K562 (cell line): ENCODE results near the gene LRRC4B. TPM values are rescaled to one million over a fixed set of nuclear protein-coding genes. Genes with fewer than 3 reads are reported as not detected.

Experiments used
- ATAC-seq: fragments of 200-7000 bp; cut with Tn5 transposase; 3 replicates; pipeline ENCODE4 v1.9.1; 2020; ENCODE audit warnings: moderate library complexity
- BruUV-seq: library from RNA; stranded (reverse); fragments of 400-500 nt; replicated peaks from 2 replicates; lab custom pipeline; 2021; lab: Mats Ljungman, UMichigan
- CTCF ChIA-PET: fragments of 300-600 bp; formaldehyde crosslinking; extraction: SDS; loops from one replicate; lab custom pipeline; 2021; ENCODE audit warnings: low intra/inter-chr PET ratio; lab: Yijun Ruan, JAX
- POLR2A ChIA-PET: fragments of 300-600, 350-650 bp; sonication (Branson Sonifier 250); formaldehyde crosslinking; extraction: SDS; loops from one replicate; lab custom pipeline; 2021; ENCODE audit warnings: antibody characterized with exemption, inconsistent platforms; lab: Yijun Ruan, JAX
- DNase-seq, 4 experiments: peaks; one replicate each; pipeline versions ENCODE4 v3.0.0 to v3.0.0-alpha.2; 2011 to 2018; ENCODE audit warnings: low spot score in 3 of 4, mixed read lengths in 3 of 4; ENCODE audit errors: extremely low read depth in 1 of 4
- FAIRE-seq: peaks from 2 replicates; lab custom pipeline; 2011; peaks lifted over from hg19 to GRCh38; lab: Jason Lieb, UNC
- H2AFZ ChIP-seq: 2 replicates; pipeline ENCODE4 v1.6.0; 2011; ENCODE audit warnings: low read depth, low read length, control low read depth, inconsistent platforms
- H3K27ac ChIP-seq: fragments of 200-600 bp; 3 replicates; pipeline ENCODE4 v1.8.0; 2011; ENCODE audit warnings: low read depth, mild to moderate bottlenecking, control low read depth, inconsistent platforms, low read length, moderate library complexity, mixed read lengths; ENCODE audit errors: extremely low read depth
- H3K27me3 ChIP-seq, 2 experiments: fragments of 300-600 bp in 1 of 2; 2 replicates in 1 of 2; 3 replicates in 1 of 2; pipeline versions ENCODE4 v1.6.0 to v1.8.0; 2011; ENCODE audit warnings: inconsistent platforms in 2 of 2, low read length in 2 of 2, mild to moderate bottlenecking in 1 of 2, mixed read lengths in 1 of 2, moderate library complexity in 1 of 2; ENCODE audit not compliant: control insufficient read depth in 2 of 2, insufficient read depth in 2 of 2
- H3K36me3 ChIP-seq: fragments of 300-600 bp; 3 replicates; pipeline ENCODE4 v1.8.0; 2011; ENCODE audit warnings: mild to moderate bottlenecking, low read length, inconsistent platforms; ENCODE audit not compliant: control insufficient read depth, insufficient read depth
- H3K4me1 ChIP-seq, 2 experiments: fragments of 200-600 bp in 1 of 2; replicated peaks in 1 of 2; 2 replicates in 1 of 2; 3 replicates in 1 of 2; pipeline versions ENCODE4 v1.5.1 to v1.8.0; 2011; ENCODE audit warnings: inconsistent platforms in 2 of 2, low read length in 2 of 2, mild to moderate bottlenecking in 1 of 2, mixed read lengths in 1 of 2, moderate library complexity in 1 of 2; ENCODE audit not compliant: control insufficient read depth in 2 of 2, insufficient read depth in 2 of 2
- H3K4me2 ChIP-seq: 2 replicates; pipeline ENCODE4 v1.6.1; 2011; ENCODE audit warnings: low read length, control low read depth, inconsistent platforms, mixed read lengths; ENCODE audit not compliant: insufficient read depth
- H3K4me3 ChIP-seq: fragments of 200-600 bp; sonication (generic), shearing (Covaris generic); 2 replicates; pipeline ENCODE4 v1.5.1; 2016; ENCODE audit warnings: control low read depth, inconsistent platforms
- H3K79me2 ChIP-seq: fragments of 200-600 bp; 3 replicates; pipeline ENCODE4 v1.8.0; 2011; ENCODE audit warnings: low read length, inconsistent platforms; ENCODE audit not compliant: control insufficient read depth, insufficient read depth
- H3K9ac ChIP-seq, 2 experiments: 2 replicates each; pipeline versions ENCODE4 v1.6.0 to v1.6.1; 2011; ENCODE audit warnings: low read depth in 2 of 2, low read length in 2 of 2, control low read depth in 1 of 2, inconsistent platforms in 1 of 2, mild to moderate bottlenecking in 1 of 2, mixed read lengths in 1 of 2; ENCODE audit not compliant: insufficient read depth in 1 of 2
- H3K9me1 ChIP-seq: one replicate; pipeline ENCODE4 v1.6.0; 2011; ENCODE audit warnings: inconsistent platforms, mild to moderate bottlenecking, low read length, moderate library complexity; ENCODE audit not compliant: control insufficient read depth, insufficient read depth
- H3K9me3 ChIP-seq: replicated peaks from 2 replicates; pipeline ENCODE4 v1.5.1; 2011; ENCODE audit warnings: low read depth, low read length, inconsistent platforms; ENCODE audit not compliant: control insufficient read depth, insufficient read depth
- H4K20me1 ChIP-seq: replicated peaks from 2 replicates; pipeline ENCODE4 v1.6.1; 2011; ENCODE audit warnings: low read length, inconsistent platforms, mixed read lengths; ENCODE audit not compliant: control insufficient read depth, insufficient read depth
- PHF8 ChIP-seq: fragments of 200-600 bp; sonication (generic); IDR thresholded peaks from 2 replicates; pipeline ENCODE4 v1.6.1; 2012; ENCODE audit warnings: mixed run types, mild to moderate bottlenecking, inconsistent platforms, low read length, moderate library complexity, borderline replicate concordance
- PPARD ChIP-seq: fragments of 250-450 bp; sonication (Bioruptor Pico); IDR thresholded peaks from 2 replicates; pipeline ENCODE4 v1.8.0; 2022; ENCODE audit warnings: inconsistent platforms, mild to moderate bottlenecking, moderate library complexity
- WGBS: fragments of 100-300 bp; shearing (Covaris generic); methylation state at CpG from one replicate; pipeline ENCODE4 v1.1.6; 2016; ENCODE audit warnings: low coverage, mixed read lengths; ENCODE audit not compliant: insufficient coverage; ENCODE audit errors: missing lambda C conversion rate; 5-methylcytosine and 5-hydroxymethylcytosine counted together
- in situ Hi-C: fragments of 300-500 bp; cut with MboI; formaldehyde crosslinking; loops from 4 replicates; pipeline ENCODE4 v1.15.0; 2018; ENCODE audit warnings: inconsistent platforms, mixed read lengths
- intact Hi-C: fragments of 100-400 bp; cut with micrococcal nuclease; formaldehyde crosslinking; loops from 2 replicates; pipeline ENCODE4 v1.14.2; 2022
- polyA plus RNA-seq, 8 experiments: library from polyadenylated mRNA; depleted of rRNA in 4 of 8; stranded (reverse) in 5 of 8; unstranded in 3 of 8; fragments of >200 nt; fragmentation: Nextera tagmentation in 2 of 8; fragmentation: Illumina TruSeq in 1 of 8; extraction: Ambion mirVana in 2 of 8; extraction: Trizol in 1 of 8; gene quantifications; 2 replicates each; pipeline versions ENCODE4 v1.2.1 to v1.2.3, GENCODE V29; 2011 to 2014; ENCODE audit warnings: inconsistent platforms in 1 of 8, missing spikeins in 1 of 8
- total RNA-seq, 7 experiments: library from RNA; depleted of rRNA in 6 of 7; stranded (reverse); fragments of >200 nt in 6 of 7; fragmentation: Illumina TruSeq in 2 of 7; extraction: Trizol in 2 of 7; gene quantifications; 2 replicates each; pipeline versions ENCODE4 v1.2.1 to v1.2.3, GENCODE V29; 2011 to 2021; ENCODE audit warnings: low replicate concordance in 1 of 7
- TF ChIP-seq, protein P1 (sequence below): conservative IDR thresholded peaks from 2 replicates; pipeline ENCODE4 v1.6.1; 2011; ENCODE audit warnings: low read depth, mild to moderate bottlenecking, low read length; ENCODE audit not compliant: control insufficient read depth

Gene LRRC4B
- total and polyA plus RNA-seq, 9 of the 15 experiments (the other 6 are each of a cell fraction or from before 2014, with no cell fraction given): 0.18 to 9.6 (median 2.9) TPM; not detected in 2

DNA sequence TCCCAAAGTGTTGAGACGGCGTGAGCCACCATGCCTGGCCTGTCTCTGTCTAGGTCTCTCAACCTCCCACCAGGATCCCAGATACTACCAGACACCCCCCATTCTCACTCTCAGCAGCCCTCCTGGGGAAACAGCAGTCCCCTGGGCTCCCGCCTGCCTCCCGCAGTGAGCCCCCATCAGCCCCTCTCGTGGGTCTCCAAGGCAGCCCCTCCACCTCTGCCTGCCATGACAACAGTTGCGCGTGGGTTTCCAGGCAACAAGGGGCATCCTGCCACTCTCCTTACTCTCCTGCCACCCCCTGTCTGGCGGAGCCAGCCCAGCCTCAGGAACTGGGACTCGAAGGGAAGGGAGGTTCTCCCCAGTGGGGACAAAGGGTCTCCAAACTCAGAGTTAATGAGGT, 5.2 kb downstream of the LRRC4B start:
- 63% methylated on average over 4 of the region's 9 CpGs for WGBS
- no TSS peak for BruUV-seq
- Histone ChIP-seq H3K4me1 (peaks cover 11 to 30% of the 10 kb centered on the region in 2 experiments; a peak in 4 of 5 replicates), H3K9ac (peak overlapping the region in 1 of 2 experiments; percentile 9; a peak in 1 of 4 replicates), H3K4me3 (no peak overlapping the region), H3K9me3 (no peaks in the 10 kb centered on the region)
- CTCF ChIA-PET: no interaction called here
- POLR2A ChIA-PET: interaction anchor here (1.0 kb wide), 1 partner anchor 10 kb away, joined by 3 read pairs; no protein-coding TSS in a partner anchor
- TF ChIP-seq PPARD (CRISPR knock-in tag): no peak
- TF ChIP-seq, all 486 proteins: peak for 0
- DNase-seq (no peak), ATAC-seq (no peak), FAIRE-seq (no peak)
- in situ Hi-C loops (no loop called here), intact Hi-C loops (no loop called here)
- no peak overlapping the region for H3K4me2 ChIP-seq
- H2AFZ ChIP-seq: no peak overlapping the region
- H3K79me2 ChIP-seq: no peaks in the 10 kb centered on the region
- H3K27ac ChIP-seq: no peak overlapping the region
- no peaks in the 10 kb centered on the region for H3K9me1 ChIP-seq
- H3K27me3 ChIP-seq: peaks cover 0 to 17% of the 10 kb centered on the region in 2 experiments; a peak in 2 of 5 replicates
- no peaks in the 10 kb centered on the region for H4K20me1 ChIP-seq
- no peaks in the 10 kb centered on the region for H3K36me3 ChIP-seq

DNA sequence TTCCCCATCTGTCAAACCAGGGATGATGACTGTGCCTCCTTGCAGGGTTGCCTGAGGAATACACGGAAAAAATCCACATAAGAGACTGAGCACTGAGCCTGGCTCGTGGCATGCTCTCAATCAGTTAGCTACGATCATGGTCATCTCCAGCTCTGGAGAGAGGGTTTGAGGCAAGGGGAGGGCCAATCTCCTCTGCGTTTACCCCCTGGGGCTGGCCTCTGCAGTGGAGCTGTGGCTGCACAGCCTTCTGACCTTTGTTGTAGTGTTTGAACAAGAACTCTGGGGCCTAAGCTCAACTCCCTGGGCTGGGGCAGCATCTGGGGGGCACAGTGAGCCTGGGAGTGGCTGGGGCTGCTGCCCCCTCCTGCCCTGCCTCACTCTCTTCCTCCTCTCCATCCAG, 5.9 kb downstream of the LRRC4B start:
- BruUV-seq: no TSS peak
- Histone ChIP-seq H3K4me3 (no peak overlapping the region), H3K9me3 (no peaks in the 10 kb centered on the region), H3K4me2 (no peak overlapping the region), H3K9me1 (no peaks in the 10 kb centered on the region), H2AFZ (no peak overlapping the region), H4K20me1 (no peaks in the 10 kb centered on the region), H3K36me3 (no peaks in the 10 kb centered on the region), H3K27me3 (peaks cover 0 to 17% of the 10 kb centered on the region in 2 experiments; a peak in 2 of 5 replicates), H3K4me1 (peaks cover 12 to 25% of the 10 kb centered on the region in 2 experiments; a peak in 4 of 5 replicates), H3K79me2 (no peaks in the 10 kb centered on the region), H3K27ac (no peak overlapping the region), H3K9ac (no peak overlapping the region)
- no peak for FAIRE-seq
- intact Hi-C loops (no loop called here), in situ Hi-C loops (no loop called here)
- TF ChIP-seq PHF8: no peak
- TF ChIP-seq, protein P1, sequence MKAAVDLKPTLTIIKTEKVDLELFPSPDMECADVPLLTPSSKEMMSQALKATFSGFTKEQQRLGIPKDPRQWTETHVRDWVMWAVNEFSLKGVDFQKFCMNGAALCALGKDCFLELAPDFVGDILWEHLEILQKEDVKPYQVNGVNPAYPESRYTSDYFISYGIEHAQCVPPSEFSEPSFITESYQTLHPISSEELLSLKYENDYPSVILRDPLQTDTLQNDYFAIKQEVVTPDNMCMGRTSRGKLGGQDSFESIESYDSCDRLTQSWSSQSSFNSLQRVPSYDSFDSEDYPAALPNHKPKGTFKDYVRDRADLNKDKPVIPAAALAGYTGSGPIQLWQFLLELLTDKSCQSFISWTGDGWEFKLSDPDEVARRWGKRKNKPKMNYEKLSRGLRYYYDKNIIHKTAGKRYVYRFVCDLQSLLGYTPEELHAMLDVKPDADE: no peak
- ChIA-PET POLR2A (interaction anchor here (0.7 to 1.0 kb wide), 3 partner anchors 11 to 76 kb away, joined by 3 to 4 read pairs (median 3); no protein-coding TSS in a partner anchor), CTCF (no interaction called here)
- WGBS: 14% methylated on average over 2 of the region's 4 CpGs
- peak; percentile 51; the same call in 2 of the 3 replicates for ATAC-seq
- DNase-seq: peak in 1 of 4 experiments; percentile 31
